HG03457 (cell line): ENCODE measurements around the gene THAP7.

Experiments used
- ATAC-seq: cut with Tn5 transposase; IDR thresholded peaks from one replicate; pipeline ENCODE4 v1.9.1; 2021; ENCODE audit warnings: moderate number of reproducible peaks; ENCODE audit not compliant: unreplicated experiment

The THAP7 gene

GRCh38 chr22:20994128-20994901 lies 7.6 kb downstream of the THAP7 start:
- ATAC-seq: no peak

GRCh38 chr22:20993304-20994127 lies 8.4 kb downstream of the THAP7 start:
- no peak for ATAC-seq

GRCh38 chr22:20992456-20993303 lies 9.2 kb downstream of the THAP7 start:
- no peak for ATAC-seq

GRCh38 chr22:20992056-20992442 lies 9.9 kb downstream of the THAP7 start:
- no peak for ATAC-seq

GRCh38 chr22:20991252-20992055 lies 10.5 kb downstream of the THAP7 start:
- ATAC-seq: no peak

- no peak for ATAC-seq
Measured at GRCh38 chr22:20990184-20991180, 11.4 kb downstream of the THAP7 start.

- no peak for ATAC-seq
Measured at GRCh38 chr22:20989323-20990138, 12.4 kb downstream of the THAP7 start.

- ATAC-seq: no peak
Measured at GRCh38 chr22:20988573-20989322, 13.2 kb downstream of the THAP7 start.

- no peak for ATAC-seq
Measured at GRCh38 chr22:20987375-20987774, 14.5 kb downstream of the THAP7 start.

GRCh38 chr22:20986365-20986764 lies 15.6 kb downstream of the THAP7 start:
- ATAC-seq: no peak

- no peak for ATAC-seq
Measured at GRCh38 chr22:20985720-20986119, 16.2 kb downstream of the THAP7 start.

- no peak for ATAC-seq
Measured at GRCh38 chr22:20983081-20983771, 18.7 kb downstream of the THAP7 start.

GRCh38 chr22:20982563-20982882 lies 19.4 kb downstream of the THAP7 start:
- peak; percentile 14 for ATAC-seq

GRCh38 chr22:20981787-20982562 lies 19.9 kb downstream of the THAP7 start, which contains the start of gene LZTR1:
TSS of gene LZTR1 (plus strand) at chr22:20982297. CDS start at chr22:20982372, 75 bp downstream.
- ATAC-seq: peak; percentile 55

- no peak for ATAC-seq
Measured at GRCh38 chr22:20980938-20981722, 20.8 kb downstream of the THAP7 start.

GRCh38 chr22:20980523-20980922 lies 21.4 kb downstream of the THAP7 start:
- no peak for ATAC-seq
